Measurements from ENCODE around the gene NODAL.

NODAL gene

GRCh38 chr10:70462349-70462984, 21.0 kb upstream of the NODAL start:
- peak; percentile 91 for DNase-seq

- DNase-seq = peak; percentile 44
Observed at GRCh38 chr10:70461397-70462348, 20.2 kb upstream of the NODAL start.

- no peak for DNase-seq
Observed at GRCh38 chr10:70459774-70460490, 18.5 kb upstream of the NODAL start.

GRCh38 chr10:70459061-70459773, 17.7 kb upstream of the NODAL start:
- DNase-seq = no peak

GRCh38 chr10:70458329-70459060, 17.0 kb upstream of the NODAL start:
- DNase-seq = no peak

- DNase-seq = no peak
Observed at GRCh38 chr10:70457759-70458305, 16.4 kb upstream of the NODAL start.

- no peak for DNase-seq
Observed at GRCh38 chr10:70456164-70456563, 14.7 kb upstream of the NODAL start.

- DNase-seq = no peak
Observed at GRCh38 chr10:70455213-70455630, 13.7 kb upstream of the NODAL start.

GRCh38 chr10:70448236-70448635, 6.8 kb upstream of the NODAL start:
- DNase-seq = no peak

GRCh38 chr10:70445718-70446657, 4.5 kb upstream of the NODAL start:
- no peak for DNase-seq

GRCh38 chr10:70444744-70445143, 3.3 kb upstream of the NODAL start:
- DNase-seq = no peak

GRCh38 chr10:70442332-70442988, 979 bp upstream of the NODAL start:
- no peak for DNase-seq

GRCh38 chr10:70441895-70442309, 421 bp upstream of the NODAL start:
- no peak for DNase-seq

GRCh38 chr10:70440296-70441160, 953 bp downstream of the NODAL start:
- no peak for DNase-seq

GRCh38 chr10:70437721-70438120, 3.8 kb downstream of the NODAL start:
- no peak for DNase-seq

- no peak for DNase-seq
Observed at GRCh38 chr10:70435241-70436085, 6.0 kb downstream of the NODAL start.

- DNase-seq = no peak
Observed at GRCh38 chr10:70433581-70434280, 7.8 kb downstream of the NODAL start.
